Measurements from ENCODE around the gene COX19. TPM values are rescaled to one million over a fixed set of nuclear protein-coding genes. Genes with fewer than 3 reads are reported as not detected.

The COX19 gene
- total RNA-seq, 2 experiments from 2014 or later = 16.8 to 18.2 TPM

GRCh38 chr7:972676-973309 lies 2.6 kb downstream of the COX19 start:
- Mint-ChIP-seq H3K27ac (peak overlapping the region; percentile 25), H3K36me3 (ENCODE audit: low read depth) (peaks cover 44% of the 10 kb centered on the region), H3K9me3 (ENCODE audit: insufficient read depth) (no peaks in the 10 kb centered on the region), H3K27me3 (ENCODE audit: low read depth) (no peaks in the 10 kb centered on the region), H3K4me3 (peak overlapping the region; percentile 56), H3K4me1 (ENCODE audit: low read depth) (peaks cover 30% of the 10 kb centered on the region)
- ChIA-PET POLR2A (interaction anchor here (3.1 kb wide), 1 partner anchor 50 kb away, joined by 23 read pairs; no protein-coding TSS in a partner anchor), CTCF (interaction anchor here (0.9 to 4.7 kb wide), 2 partner anchors 20 to 93 kb away, joined by 5 to 28 read pairs; no protein-coding TSS in a partner anchor)
- DNase-seq = no peak
- ATAC-seq = no peak

GRCh38 chr7:972110-972509 lies 3.2 kb downstream of the COX19 start:
- ATAC-seq = no peak
- H3K27ac Mint-ChIP-seq = no peak overlapping the region
- peaks cover 51% of the 10 kb centered on the region for H3K36me3 Mint-ChIP-seq (ENCODE audit: low read depth)
- no peak for DNase-seq
- CTCF ChIA-PET = interaction anchor here (0.9 to 4.7 kb wide), 2 partner anchors 21 to 94 kb away, joined by 5 to 28 read pairs; no protein-coding TSS in a partner anchor
- POLR2A ChIA-PET = no interaction called here
- no peak overlapping the region for H3K4me3 Mint-ChIP-seq
- no peaks in the 10 kb centered on the region for H3K9me3 Mint-ChIP-seq (ENCODE audit: insufficient read depth)
- peaks cover 33% of the 10 kb centered on the region for H3K4me1 Mint-ChIP-seq (ENCODE audit: low read depth)
- H3K27me3 Mint-ChIP-seq (ENCODE audit: low read depth) = no peaks in the 10 kb centered on the region

GRCh38 chr7:970744-971143 lies 4.6 kb downstream of the COX19 start:
- no peaks in the 10 kb centered on the region for H3K9me3 Mint-ChIP-seq (ENCODE audit: insufficient read depth)
- peaks cover 40% of the 10 kb centered on the region for H3K4me1 Mint-ChIP-seq (ENCODE audit: low read depth)
- ATAC-seq (no peak), DNase-seq (no peak)
- no peak overlapping the region for H3K4me3 Mint-ChIP-seq
- no peaks in the 10 kb centered on the region for H3K27me3 Mint-ChIP-seq (ENCODE audit: low read depth)
- no peak overlapping the region for H3K27ac Mint-ChIP-seq
- POLR2A ChIA-PET = no interaction called here
- H3K36me3 Mint-ChIP-seq (ENCODE audit: low read depth) = peaks cover 61% of the 10 kb centered on the region
- CTCF ChIA-PET = no interaction called here

GRCh38 chr7:969403-969802 lies 5.9 kb downstream of the COX19 start:
- Mint-ChIP-seq H3K27me3 (ENCODE audit: low read depth) (no peaks in the 10 kb centered on the region), H3K4me1 (ENCODE audit: low read depth) (peaks cover 53% of the 10 kb centered on the region), H3K27ac (no peak overlapping the region), H3K9me3 (ENCODE audit: insufficient read depth) (no peaks in the 10 kb centered on the region), H3K36me3 (ENCODE audit: low read depth) (peaks cover 68% of the 10 kb centered on the region), H3K4me3 (no peak overlapping the region)
- ChIA-PET CTCF (no interaction called here), POLR2A (no interaction called here)
- ATAC-seq (no peak), DNase-seq (no peak)

GRCh38 chr7:968205-969105 lies 6.9 kb downstream of the COX19 start:
- no peak for ATAC-seq
- Mint-ChIP-seq H3K27ac (no peak overlapping the region), H3K36me3 (ENCODE audit: low read depth) (peaks cover 66% of the 10 kb centered on the region), H3K27me3 (ENCODE audit: low read depth) (no peaks in the 10 kb centered on the region), H3K9me3 (ENCODE audit: insufficient read depth) (no peaks in the 10 kb centered on the region), H3K4me1 (ENCODE audit: low read depth) (peaks cover 57% of the 10 kb centered on the region), H3K4me3 (no peak overlapping the region)
- POLR2A ChIA-PET = no interaction called here
- CTCF ChIA-PET = no interaction called here
- no peak for DNase-seq

- no peaks in the 10 kb centered on the region for H3K27me3 Mint-ChIP-seq (ENCODE audit: low read depth)
- ChIA-PET POLR2A (interaction anchor here (1.2 to 1.7 kb wide), 2 partner anchors 8 to 11 kb away, joined by 3 to 7 read pairs; partner anchors contain the start of gene COX19), CTCF (interaction anchor here (0.9 kb wide), 2 partner anchors 25 to 59 kb away, joined by 3 read pairs; no protein-coding TSS in a partner anchor)
- no peaks in the 10 kb centered on the region for H3K9me3 Mint-ChIP-seq (ENCODE audit: insufficient read depth)
- no peak for DNase-seq
- H3K27ac Mint-ChIP-seq = no peak overlapping the region
- H3K4me3 Mint-ChIP-seq = no peak overlapping the region
- no peak for ATAC-seq
- H3K36me3 Mint-ChIP-seq (ENCODE audit: low read depth) = peaks cover 59% of the 10 kb centered on the region
- peaks cover 49% of the 10 kb centered on the region for H3K4me1 Mint-ChIP-seq (ENCODE audit: low read depth)
Observed at GRCh38 chr7:967361-968082, 7.8 kb downstream of the COX19 start.

GRCh38 chr7:966291-967069 lies 8.9 kb downstream of the COX19 start:
- ATAC-seq (no peak), DNase-seq (no peak)
- Mint-ChIP-seq H3K36me3 (ENCODE audit: low read depth) (peaks cover 51% of the 10 kb centered on the region), H3K4me1 (ENCODE audit: low read depth) (peaks cover 41% of the 10 kb centered on the region), H3K4me3 (no peak overlapping the region), H3K27me3 (ENCODE audit: low read depth) (no peaks in the 10 kb centered on the region), H3K27ac (no peak overlapping the region), H3K9me3 (ENCODE audit: insufficient read depth) (no peaks in the 10 kb centered on the region)
- ChIA-PET CTCF (interaction anchor here (0.9 kb wide), 2 partner anchors 26 to 58 kb away, joined by 3 read pairs; no protein-coding TSS in a partner anchor), POLR2A (interaction anchor here (0.7 to 1.7 kb wide), 3 partner anchors 8 to 12 kb away, joined by 3 to 7 read pairs (median 4); partner anchors contain the start of gene COX19)

- POLR2A ChIA-PET = interaction anchor here (0.6 to 1.3 kb wide), 2 partner anchors 11 to 1419 kb away, joined by 3 to 6 read pairs; partner anchors contain the start of gene COX19
- H3K4me3 Mint-ChIP-seq = peak overlapping the region; percentile 19
Observed at GRCh38 chr7:964401-965231, 10.7 kb downstream of the COX19 start.

GRCh38 chr7:963236-964078 lies 11.9 kb downstream of the COX19 start:
- Mint-ChIP-seq H3K4me1 (ENCODE audit: low read depth) (peaks cover 34% of the 10 kb centered on the region), H3K9me3 (ENCODE audit: insufficient read depth) (no peaks in the 10 kb centered on the region), H3K27ac (peak overlapping the region; percentile 72), H3K27me3 (ENCODE audit: low read depth) (no peaks in the 10 kb centered on the region), H3K36me3 (ENCODE audit: low read depth) (peaks cover 34% of the 10 kb centered on the region), H3K4me3 (no peak overlapping the region)
- ChIA-PET CTCF (no interaction called here), POLR2A (interaction anchor here (0.6 kb wide), 1 partner anchor 1420 kb away, joined by 3 read pairs; no protein-coding TSS in a partner anchor)
- peak; percentile 10 for ATAC-seq
- peak; percentile 46 for DNase-seq

More at GRCh38 chr7:964401-965231, 10.7 kb downstream of the COX19 start:
- CTCF ChIA-PET = interaction anchor here (1.1 kb wide), 1 partner anchor 12 kb away, joined by 3 read pairs; no protein-coding TSS in a partner anchor
- peak overlapping the region; percentile 72 for H3K27ac Mint-ChIP-seq
- H3K27me3 Mint-ChIP-seq (ENCODE audit: low read depth) = no peaks in the 10 kb centered on the region
- peaks cover 34% of the 10 kb centered on the region for H3K4me1 Mint-ChIP-seq (ENCODE audit: low read depth)
- H3K9me3 Mint-ChIP-seq (ENCODE audit: insufficient read depth) = no peaks in the 10 kb centered on the region
- H3K36me3 Mint-ChIP-seq (ENCODE audit: low read depth) = peaks cover 40% of the 10 kb centered on the region
- ATAC-seq (no peak), DNase-seq (no peak)
